ENCODE measurements around the gene LRRC59. TPM values are rescaled to one million over a fixed set of nuclear protein-coding genes. Genes with fewer than 3 reads are reported as not detected.

LRRC59 gene
- total and polyA plus RNA-seq, 2 of the 13 experiments (the other 11 are each of a cell fraction or from before 2014, with no cell fraction given): 87.3 to 222 TPM

DNA sequence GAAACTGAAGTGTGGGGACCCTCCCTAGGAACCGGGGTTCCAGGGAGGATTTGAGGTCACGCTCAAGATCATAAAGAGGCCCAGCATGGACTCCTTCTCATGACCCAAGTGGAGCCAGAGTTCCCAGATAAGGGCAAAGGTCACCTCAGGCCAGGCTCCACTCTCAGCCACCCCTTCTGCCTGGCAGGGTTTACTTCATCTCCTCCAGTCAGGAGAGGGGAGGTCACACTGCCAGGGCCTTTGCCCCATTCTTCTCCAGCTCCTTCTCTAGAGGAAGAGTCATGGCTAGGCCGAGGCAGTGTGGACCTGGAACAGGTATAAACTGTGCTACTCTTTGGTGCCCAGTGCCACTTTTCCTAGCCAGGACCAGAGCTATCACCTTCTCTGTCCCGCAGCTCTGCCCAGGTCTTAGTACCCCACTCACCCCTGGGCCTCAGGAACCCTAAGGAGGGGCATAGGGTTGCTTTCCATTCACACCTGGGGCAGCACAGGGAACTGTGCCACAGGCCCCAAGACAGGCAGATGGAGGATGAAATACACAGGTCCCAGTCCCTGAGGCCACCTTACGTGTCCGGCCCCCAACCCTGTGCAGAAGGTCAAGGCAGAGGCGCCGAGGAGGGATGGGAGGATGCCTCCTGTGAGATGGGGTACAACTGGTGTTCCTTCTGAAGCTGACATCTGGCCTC is 27.8 kb upstream of the LRRC59 start (continued):
- TF ChIP-seq HDAC2 (CRISPR knock-in tag; IDR thresholded peaks at IDR 0.05): no peak
- TF ChIP-seq GFI1 (CRISPR knock-in tag; IDR thresholded peaks at IDR 0.05; ENCODE audit: borderline replicate concordance): no peak
- no peak for TF ChIP-seq TBL1XR1 (IDR thresholded peaks at IDR 0.05; ENCODE audit: borderline replicate concordance, low read length, partially characterized antibody)
- TF ChIP-seq TCF12 (IDR thresholded peaks at IDR 0.05): no peak
- no peak for TF ChIP-seq TCF12 (CRISPR knock-in tag; IDR thresholded peaks at IDR 0.05)
- no peak for TF ChIP-seq ZNF12 (CRISPR knock-in tag; IDR thresholded peaks at IDR 0.05)
- no peak for TF ChIP-seq ZNF333 (CRISPR knock-in tag; IDR thresholded peaks at IDR 0.05; ENCODE audit: borderline replicate concordance)
- TF ChIP-seq ELF1 (CRISPR knock-in tag; IDR thresholded peaks at IDR 0.05): no peak
- TF ChIP-seq, protein P1, sequence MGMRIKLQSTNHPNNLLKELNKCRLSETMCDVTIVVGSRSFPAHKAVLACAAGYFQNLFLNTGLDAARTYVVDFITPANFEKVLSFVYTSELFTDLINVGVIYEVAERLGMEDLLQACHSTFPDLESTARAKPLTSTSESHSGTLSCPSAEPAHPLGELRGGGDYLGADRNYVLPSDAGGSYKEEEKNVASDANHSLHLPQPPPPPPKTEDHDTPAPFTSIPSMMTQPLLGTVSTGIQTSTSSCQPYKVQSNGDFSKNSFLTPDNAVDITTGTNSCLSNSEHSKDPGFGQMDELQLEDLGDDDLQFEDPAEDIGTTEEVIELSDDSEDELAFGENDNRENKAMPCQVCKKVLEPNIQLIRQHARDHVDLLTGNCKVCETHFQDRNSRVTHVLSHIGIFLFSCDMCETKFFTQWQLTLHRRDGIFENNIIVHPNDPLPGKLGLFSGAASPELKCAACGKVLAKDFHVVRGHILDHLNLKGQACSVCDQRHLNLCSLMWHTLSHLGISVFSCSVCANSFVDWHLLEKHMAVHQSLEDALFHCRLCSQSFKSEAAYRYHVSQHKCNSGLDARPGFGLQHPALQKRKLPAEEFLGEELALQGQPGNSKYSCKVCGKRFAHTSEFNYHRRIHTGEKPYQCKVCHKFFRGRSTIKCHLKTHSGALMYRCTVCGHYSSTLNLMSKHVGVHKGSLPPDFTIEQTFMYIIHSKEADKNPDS (CRISPR knock-in tag; IDR thresholded peaks at IDR 0.05): no peak
- TF ChIP-seq MAF1 (CRISPR knock-in tag; IDR thresholded peaks at IDR 0.05; ENCODE audit: borderline replicate concordance): no peak
- TF ChIP-seq ZNF777 (CRISPR knock-in tag; IDR thresholded peaks at IDR 0.05): no peak
- no peak; the same call in 1 of the 2 replicates for TF ChIP-seq ZNF740 (CRISPR knock-in tag; IDR thresholded peaks at IDR 0.05)
- TF ChIP-seq ZNF576 (CRISPR knock-in tag; IDR thresholded peaks at IDR 0.05): no peak
- no peak for TF ChIP-seq PRMT3 (CRISPR knock-in tag; IDR thresholded peaks at IDR 0.05; ENCODE audit: borderline replicate concordance, low read depth)
- TF ChIP-seq NFATC3 (CRISPR knock-in tag; IDR thresholded peaks at IDR 0.05): no peak
- TF ChIP-seq GTF3A (CRISPR knock-in tag; conservative IDR thresholded peaks at IDR 0.05): no peak
- TF ChIP-seq PHF20 (CRISPR knock-in tag; IDR thresholded peaks at IDR 0.05): 0 out of 2 replicates have a peak, but pooled peaks have one; percentile 7
- TF ChIP-seq ZNF616 (CRISPR knock-in tag; IDR thresholded peaks at IDR 0.05; ENCODE audit: low read depth): no peak
- TF ChIP-seq PHF5A (CRISPR knock-in tag; IDR thresholded peaks at IDR 0.05; ENCODE audit: low read depth, unreplicated experiment): no peak
- 0 out of 2 replicates have a peak, but pooled peaks have one; percentile 28 for TF ChIP-seq ZBTB10 (CRISPR knock-in tag; IDR thresholded peaks at IDR 0.05; ENCODE audit: borderline replicate concordance)
- TF ChIP-seq SMYD3 (CRISPR knock-in tag; IDR thresholded peaks at IDR 0.05): no peak
- 0 out of 4 replicates have a peak, but pooled peaks of 1 of the 2 experiments have one; percentile 2 for TF ChIP-seq NR2F1 (CRISPR knock-in tag; IDR thresholded peaks at IDR 0.05)
- no peak for TF ChIP-seq ZNF83 (CRISPR knock-in tag; IDR thresholded peaks at IDR 0.05; ENCODE audit: borderline replicate concordance)
- TF ChIP-seq, protein P2, sequence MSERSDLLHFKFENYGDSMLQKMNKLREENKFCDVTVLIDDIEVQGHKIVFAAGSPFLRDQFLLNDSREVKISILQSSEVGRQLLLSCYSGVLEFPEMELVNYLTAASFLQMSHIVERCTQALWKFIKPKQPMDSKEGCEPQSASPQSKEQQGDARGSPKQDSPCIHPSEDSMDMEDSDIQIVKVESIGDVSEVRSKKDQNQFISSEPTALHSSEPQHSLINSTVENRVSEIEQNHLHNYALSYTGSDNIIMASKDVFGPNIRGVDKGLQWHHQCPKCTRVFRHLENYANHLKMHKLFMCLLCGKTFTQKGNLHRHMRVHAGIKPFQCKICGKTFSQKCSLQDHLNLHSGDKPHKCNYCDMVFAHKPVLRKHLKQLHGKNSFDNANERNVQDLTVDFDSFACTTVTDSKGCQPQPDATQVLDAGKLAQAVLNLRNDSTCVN (CRISPR knock-in tag; IDR thresholded peaks at IDR 0.05; ENCODE audit: borderline replicate concordance): 0 out of 2 replicates have a peak, but pooled peaks have one; percentile 15

Measured in HepG2 (cell line).